Eye (tissue), 1 donor: ENCODE results near the gene FAM32A.

Experiments
- DNase-seq: peaks from one replicate; pipeline ENCODE4 v3.0.0-alpha.2; 2015

FAM32A gene

GRCh38 chr19:16203256-16204004 lies 18.2 kb downstream of the FAM32A start:
- no peak for DNase-seq

GRCh38 chr19:16204005-16204294 lies 18.7 kb downstream of the FAM32A start:
- DNase-seq: no peak

- no peak for DNase-seq
These were observed 20.2 kb downstream of the FAM32A start for GRCh38 chr19:16205205-16206045.

GRCh38 chr19:16206046-16206605 lies 20.9 kb downstream of the FAM32A start:
- DNase-seq: no peak

- no peak for DNase-seq
These were observed 21.4 kb downstream of the FAM32A start for GRCh38 chr19:16206637-16207036.

GRCh38 chr19:16207063-16207462 lies 21.9 kb downstream of the FAM32A start:
- no peak for DNase-seq

- no peak for DNase-seq
These were observed 22.3 kb downstream of the FAM32A start for GRCh38 chr19:16207490-16208025.

- DNase-seq: no peak
These were observed 23.0 kb downstream of the FAM32A start for GRCh38 chr19:16208064-16208759.

GRCh38 chr19:16208847-16209665 lies 23.8 kb downstream of the FAM32A start:
- no peak for DNase-seq

GRCh38 chr19:16210168-16210567 lies 25.0 kb downstream of the FAM32A start:
- DNase-seq: no peak

GRCh38 chr19:16213076-16213475 lies 27.9 kb downstream of the FAM32A start:
- DNase-seq: no peak

GRCh38 chr19:16216744-16217670 lies 31.8 kb downstream of the FAM32A start:
- DNase-seq: no peak

- DNase-seq: no peak
These were observed 32.7 kb downstream of the FAM32A start for GRCh38 chr19:16217716-16218451.

GRCh38 chr19:16218851-16219250 lies 33.6 kb downstream of the FAM32A start:
- DNase-seq: no peak

GRCh38 chr19:16222806-16223205 lies 37.6 kb downstream of the FAM32A start:
- no peak for DNase-seq

- DNase-seq: no peak
These were observed 38.5 kb downstream of the FAM32A start for GRCh38 chr19:16223746-16224145.

GRCh38 chr19:16224293-16225045 lies 39.3 kb downstream of the FAM32A start:
- DNase-seq: no peak

GRCh38 chr19:16225279-16226183 lies 40.3 kb downstream of the FAM32A start:
- no peak for DNase-seq
